GM21515 (cell line): ENCODE results near the gene S100A2.
"Not testable (repeated sequence)": the region's sequence is repeated elsewhere in the genome, so short reads cannot be mapped to it uniquely, and the experiment has no call there.

ENCODE experiments used
- ATAC-seq: cut with Tn5 transposase; IDR thresholded peaks from one replicate; pipeline ENCODE4 v1.9.1; 2021; ENCODE audit not compliant: unreplicated experiment

Gene S100A2

DNA sequence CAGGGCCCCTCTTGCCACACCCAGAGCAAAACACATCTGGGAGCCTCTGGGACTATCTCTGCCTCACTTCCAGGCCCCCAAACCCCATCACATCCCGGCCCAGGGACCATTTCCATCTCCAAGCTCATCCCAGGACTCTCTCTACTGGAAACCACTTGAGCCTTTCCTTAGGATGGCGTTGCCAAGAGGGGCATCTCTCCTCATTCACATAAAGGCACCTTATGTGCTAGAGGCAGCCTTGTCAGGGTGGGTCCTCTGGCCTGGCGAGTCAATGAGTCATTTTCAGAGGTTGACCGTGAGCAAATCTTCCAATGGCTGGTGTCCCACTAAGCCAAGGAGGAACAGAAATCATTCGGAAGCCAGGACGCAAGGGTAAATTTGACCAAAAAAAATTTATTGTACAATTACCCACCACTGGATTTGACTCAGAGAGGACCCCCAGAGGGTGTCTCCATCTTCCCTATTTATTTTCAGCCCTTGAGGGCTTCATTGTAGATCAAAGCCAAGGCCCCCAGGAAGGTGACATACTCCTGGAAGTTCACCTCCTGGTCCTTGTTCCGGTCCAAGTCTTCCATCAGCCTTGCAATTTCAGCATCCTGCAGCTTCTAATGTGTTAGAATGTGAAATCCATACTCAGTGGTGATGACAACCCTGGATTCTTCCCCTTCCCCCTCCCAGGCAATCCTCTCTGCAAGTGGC lies 31.3 kb downstream of the S100A2 start:
- no peak for ATAC-seq

DNA sequence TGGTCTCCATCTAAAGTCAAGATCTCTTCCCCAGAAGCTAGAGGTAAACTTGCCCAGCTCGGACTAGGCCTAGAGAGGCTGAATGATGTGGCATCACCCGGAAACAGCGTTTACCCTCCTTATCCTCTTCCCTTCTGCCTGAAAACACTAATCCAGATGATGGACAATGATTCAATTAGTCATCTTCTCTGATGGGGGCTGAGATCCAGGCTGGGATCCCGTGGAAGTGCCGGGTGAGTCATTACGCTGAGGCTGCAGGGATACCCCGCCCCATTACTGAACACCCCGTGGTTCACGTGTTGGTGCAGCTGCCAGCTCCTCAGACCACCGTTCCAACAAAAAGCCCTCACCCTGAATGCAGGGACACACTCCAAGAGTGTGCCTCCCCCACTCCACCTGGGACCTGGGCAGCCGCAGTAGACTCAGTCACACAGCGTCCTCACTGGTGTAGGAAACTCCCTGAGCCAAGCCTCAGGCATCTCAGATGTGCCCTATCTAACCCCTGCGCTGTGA lies 31.9 kb downstream of the S100A2 start:
- no peak for ATAC-seq

DNA sequence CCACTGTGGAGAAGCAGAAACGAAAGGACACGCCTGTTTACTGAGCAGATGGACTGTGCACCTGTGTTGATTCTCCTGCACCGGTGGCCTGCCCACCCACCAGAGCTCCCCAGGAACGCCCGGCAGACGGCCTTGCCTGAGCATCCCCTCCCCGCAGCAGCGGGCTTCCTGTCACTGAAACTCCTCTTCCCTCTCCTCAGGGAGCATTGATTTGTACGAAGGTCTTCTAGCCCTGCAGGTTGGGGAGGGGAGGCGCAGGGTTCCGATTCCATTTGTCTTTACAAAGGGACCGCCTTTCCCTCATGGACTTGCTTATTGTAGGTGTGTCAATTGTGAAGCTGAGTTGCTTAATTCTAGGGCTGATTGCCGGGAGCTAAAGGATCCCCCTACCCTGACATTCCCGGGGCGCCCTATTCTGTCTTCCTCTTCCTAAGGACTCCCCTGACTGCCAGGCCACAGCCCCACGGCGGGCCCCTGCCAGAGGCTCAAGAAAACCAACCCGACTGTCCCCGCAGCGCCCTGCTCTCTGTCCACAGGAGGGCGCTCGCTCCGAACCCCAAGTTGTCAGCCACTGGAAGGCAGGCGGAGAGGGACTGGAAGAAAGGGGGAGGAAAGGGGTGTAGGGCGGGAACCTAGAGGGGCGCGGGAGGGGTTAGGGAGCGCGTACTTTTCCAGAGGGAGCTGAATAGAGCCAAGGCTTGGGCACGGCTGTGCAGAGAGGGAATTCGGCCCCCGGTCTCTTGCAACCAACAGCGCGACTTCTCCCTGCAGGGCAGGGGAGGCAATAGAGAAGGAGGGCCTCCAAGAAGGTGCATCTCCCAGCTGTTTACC lies 32.7 kb downstream of the S100A2 start:
- no peak for ATAC-seq

DNA sequence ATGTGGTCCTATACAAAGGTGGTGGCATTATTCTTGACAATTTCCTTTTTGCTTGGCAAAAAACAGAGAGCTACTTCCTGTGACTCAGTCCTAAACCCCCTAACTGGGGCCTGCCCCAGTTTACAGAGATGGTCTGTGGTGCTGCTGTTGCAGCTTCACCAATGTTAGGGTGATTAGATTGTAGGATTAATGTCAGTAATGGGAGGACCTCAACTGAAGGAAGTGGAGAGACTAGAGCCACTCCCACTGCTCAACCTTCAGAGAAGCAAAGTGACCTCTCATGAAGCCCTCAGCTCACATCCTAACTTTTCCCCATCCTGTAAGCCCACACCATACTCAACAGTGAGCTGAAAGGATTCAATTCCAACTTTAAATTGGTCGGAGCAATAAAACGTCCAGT lies 33.5 kb downstream of the S100A2 start:
- no peak for ATAC-seq

DNA sequence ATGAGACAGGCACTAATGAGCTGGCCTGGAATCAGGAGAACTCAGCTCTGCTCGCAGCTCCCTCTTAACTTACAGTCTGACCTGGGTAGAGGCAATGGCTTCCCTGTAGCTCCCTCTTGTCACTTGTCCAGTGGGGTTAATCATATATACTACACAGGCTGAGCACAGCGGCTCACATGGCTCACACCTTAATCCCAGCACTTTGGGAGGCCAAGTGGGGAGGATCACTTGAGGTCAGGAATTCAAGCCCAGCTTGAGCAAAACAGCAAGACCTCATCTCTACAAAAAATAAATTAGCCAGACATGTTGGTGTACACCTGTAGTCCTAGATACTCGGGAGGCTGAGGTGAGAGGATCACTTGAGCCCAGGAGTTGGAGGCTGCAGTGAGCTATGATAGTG lies 34.0 kb downstream of the S100A2 start:
- ATAC-seq = no peak

DNA sequence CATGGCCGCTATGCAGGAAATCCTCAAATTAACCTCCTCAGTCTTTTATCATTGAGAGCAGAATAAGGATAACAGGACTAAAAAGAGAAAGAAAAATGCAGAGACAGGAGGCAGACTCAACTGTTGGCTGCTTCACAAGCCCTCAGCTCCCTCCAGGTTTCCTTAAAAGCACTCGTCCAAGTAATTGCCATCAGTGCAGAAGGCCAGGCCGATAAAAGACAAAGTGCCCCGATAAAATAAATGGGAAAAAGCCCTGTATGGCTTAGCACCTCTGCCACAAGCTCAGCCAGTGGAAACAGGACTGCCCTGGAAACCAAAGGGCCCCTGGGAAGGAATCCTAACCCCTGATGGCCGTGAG lies 38.0 kb downstream of the S100A2 start:
- no peak for ATAC-seq

DNA sequence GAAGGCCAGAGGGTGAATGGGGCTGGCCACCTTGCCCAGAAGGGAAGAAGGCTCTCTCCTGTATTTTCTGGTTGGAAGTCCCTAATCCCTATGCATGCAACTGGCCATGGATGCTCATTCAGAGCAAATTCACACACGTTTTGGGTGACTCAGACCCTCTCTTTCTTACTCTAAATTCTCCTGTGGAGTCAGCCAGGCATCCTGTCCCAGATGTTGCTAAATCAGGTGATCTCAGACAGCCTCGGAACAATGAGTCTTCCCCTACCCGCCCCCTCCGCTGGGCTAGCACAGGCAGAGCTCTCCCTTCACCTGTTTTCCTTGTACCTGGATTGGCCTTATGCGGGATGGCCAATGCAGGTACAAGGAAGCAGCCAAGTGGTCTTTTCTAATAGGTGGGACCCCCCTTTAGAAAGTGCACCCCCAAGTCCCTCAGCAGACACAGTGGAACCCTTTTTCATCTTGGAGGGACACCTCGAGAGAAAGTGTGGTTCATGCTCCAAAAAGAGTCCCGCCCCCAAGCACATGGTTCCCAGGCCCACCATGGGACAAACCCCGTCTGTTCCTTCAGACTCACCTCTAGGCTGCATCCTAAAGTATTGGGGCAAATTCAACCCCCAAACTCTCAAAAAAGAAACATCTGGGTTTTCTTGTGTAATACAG lies 38.5 kb downstream of the S100A2 start:
- no peak for ATAC-seq

DNA sequence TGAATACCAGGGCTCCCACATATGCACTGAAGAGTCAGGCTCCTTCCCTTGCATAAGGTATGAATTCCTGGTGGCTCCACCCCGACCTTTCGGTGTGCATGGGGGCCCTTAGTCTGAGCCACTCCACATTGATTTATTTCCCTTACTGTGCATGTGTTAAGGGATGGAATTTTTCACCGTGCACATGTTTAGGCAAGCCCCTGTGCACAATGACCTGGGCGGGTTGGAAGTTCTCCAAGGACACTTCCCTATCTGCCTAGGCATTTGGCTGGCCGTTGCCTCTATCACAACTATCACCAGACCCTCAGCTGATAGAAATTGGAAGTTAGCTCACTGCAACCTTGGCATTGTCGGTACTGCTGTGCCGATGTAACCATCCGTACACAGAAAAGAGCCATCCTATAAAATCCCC lies 39.5 kb downstream of the S100A2 start:
- ATAC-seq = no peak

DNA sequence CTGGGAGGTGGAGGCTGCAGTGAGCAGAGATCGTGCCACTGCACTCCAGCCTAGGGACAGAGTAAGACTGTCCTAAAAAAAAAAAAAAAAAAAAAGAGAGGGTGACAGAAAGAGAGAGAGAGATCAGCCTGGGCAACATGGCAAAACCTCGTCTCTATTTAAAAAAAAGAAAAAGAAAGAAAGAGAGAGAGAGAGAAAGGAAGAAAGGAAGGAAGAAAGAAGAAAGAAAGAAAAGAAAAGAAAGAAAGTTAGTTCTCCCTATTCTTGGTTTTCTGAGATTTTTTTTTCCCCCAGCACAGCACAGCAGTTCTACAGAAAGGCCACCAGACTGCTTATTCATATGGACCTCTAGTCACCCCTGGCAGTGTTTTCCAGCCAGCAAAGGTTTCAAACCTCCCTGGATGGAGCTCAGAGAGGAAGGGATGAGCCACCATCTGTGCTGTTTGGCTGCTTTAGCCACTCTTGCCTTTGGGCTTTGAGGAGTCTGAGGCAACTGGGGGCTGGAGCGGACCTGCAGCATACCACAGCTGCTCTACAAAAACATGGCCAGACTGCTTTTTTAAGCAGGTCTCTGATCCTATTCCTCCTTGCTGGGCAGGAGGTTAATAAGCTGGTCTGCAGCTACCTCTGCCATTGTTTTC lies 40.4 kb downstream of the S100A2 start:
- ATAC-seq = no peak

DNA sequence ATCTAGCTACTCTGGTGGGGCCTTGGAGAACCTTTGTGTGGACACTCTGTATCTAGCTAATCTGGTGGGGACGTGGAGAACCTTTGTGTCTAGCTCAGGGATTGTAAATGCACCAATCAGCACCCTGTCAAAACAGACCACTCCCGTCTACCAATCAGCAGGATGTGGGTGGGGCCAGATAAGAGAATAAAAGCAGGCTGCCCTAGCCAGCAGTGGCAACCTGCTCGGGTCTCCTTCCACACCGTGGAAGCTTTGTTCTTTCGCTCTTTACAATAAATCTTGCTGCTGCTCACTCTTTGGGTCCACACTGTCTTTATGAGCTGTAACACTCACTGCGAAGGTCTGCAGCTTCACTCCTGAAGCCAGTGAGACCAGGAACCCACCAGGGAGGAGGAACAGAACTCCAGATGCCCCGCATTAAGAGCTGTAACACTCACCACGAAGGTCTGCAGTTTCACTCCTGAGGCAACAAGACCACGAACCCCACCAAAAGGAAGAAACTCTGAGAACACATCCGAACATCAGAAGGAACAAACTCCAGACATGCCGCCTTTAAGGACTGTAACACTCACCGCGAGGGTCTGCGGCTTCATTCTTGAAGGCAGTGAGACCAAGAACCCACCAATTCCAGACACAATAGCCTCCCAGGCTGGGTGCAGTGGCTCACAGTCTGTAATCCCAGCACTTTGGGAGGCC lies 43.1 kb downstream of the S100A2 start:
- not testable (repeated sequence) for ATAC-seq

DNA sequence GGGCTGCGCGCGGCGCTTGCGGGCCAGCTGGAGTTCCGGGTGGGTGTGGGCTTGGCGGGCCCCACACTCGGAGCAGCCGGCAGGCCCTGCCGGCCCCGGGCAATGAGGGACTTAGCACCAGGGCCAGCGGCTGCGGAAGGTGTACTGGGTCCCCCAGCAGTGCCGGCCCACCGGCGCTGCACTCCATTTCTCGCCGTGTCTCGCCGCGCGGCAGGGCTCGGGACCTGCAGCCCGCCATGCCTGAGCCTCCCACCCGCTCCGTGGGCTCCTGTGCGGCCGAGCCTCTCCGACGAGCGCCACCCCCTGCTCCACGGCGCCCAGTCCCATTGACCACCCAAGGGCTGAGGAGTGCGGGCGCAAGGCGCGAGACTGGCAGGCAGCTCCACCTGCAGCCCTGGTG lies 43.8 kb downstream of the S100A2 start:
- ATAC-seq = not testable (repeated sequence)

DNA sequence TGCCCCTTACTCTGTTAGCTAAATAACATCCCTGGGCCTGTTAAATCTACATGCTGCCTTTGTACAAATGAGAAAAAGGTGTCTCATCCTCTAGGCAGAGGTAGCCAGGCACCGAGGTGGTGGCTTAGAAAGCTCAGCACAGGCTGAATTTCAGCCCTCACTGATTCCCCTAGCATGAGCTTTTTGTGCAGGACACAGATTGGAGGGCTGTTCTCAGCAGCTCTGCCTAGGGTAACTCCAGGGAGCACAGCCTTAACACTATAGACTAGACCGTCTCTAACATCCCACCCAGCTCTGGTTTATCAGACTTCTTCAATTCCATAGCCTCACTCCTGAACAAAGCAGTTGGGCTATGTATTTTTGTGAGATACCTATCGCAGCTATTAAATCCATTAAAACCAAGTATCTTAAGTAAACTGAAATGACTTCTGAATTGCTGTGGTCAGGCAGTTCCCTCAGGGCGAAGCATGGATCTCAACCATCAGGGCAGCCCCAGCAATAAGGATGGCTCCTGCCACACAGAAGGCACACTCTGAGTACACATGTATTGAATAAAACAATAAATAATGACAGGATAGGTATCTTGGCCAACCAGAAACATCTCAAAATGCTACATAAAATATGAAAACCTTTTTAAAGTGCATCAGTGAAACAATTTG lies 44.7 kb downstream of the S100A2 start:
- no peak for ATAC-seq

DNA sequence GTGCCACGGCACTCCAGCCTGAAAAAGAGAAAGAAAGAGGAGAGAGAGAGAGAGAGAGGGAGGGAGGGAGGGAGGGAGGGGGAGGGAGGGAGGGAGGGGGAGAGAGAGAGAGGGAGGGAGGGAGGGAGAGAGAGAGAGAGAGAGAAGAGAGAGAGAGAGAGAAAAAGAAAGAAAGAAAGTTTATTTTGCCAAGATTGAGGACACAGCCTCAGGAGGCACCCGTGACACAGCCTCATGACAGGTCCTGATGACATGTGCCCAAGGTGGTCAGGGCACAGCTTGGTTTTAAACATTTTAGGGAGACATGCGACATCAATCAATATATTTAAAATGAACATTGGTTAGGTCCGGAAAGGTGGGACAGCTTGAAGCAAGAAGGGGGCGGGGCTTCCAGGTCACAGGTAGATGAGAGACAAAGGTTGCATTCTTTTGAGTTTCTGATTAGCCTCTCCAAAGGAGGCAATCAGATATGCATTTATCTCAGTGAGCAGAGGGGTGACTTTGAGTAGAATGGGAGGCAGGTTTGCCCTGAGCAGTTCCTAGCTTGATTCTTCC lies 45.4 kb downstream of the S100A2 start:
- not testable (repeated sequence) for ATAC-seq

DNA sequence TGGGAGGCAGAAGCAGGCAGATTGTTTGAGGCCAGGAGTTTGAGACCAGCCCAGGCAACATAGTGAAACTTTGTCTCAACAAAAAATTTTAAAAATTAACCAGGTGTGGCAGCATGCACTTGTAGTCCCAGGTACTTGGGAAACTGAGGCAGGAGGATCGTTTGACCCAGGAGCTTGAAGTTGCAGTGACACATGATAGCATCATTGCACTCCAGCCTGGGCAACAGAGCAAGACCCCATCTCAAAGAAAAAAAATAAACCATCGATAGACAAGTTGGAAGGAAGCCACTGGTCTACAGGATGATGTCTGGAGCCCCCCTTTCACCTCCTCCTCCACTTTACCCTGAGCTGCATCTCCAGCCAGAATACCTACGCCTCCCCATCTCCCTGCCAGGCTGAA lies 46.4 kb downstream of the S100A2 start:
- ATAC-seq = no peak

DNA sequence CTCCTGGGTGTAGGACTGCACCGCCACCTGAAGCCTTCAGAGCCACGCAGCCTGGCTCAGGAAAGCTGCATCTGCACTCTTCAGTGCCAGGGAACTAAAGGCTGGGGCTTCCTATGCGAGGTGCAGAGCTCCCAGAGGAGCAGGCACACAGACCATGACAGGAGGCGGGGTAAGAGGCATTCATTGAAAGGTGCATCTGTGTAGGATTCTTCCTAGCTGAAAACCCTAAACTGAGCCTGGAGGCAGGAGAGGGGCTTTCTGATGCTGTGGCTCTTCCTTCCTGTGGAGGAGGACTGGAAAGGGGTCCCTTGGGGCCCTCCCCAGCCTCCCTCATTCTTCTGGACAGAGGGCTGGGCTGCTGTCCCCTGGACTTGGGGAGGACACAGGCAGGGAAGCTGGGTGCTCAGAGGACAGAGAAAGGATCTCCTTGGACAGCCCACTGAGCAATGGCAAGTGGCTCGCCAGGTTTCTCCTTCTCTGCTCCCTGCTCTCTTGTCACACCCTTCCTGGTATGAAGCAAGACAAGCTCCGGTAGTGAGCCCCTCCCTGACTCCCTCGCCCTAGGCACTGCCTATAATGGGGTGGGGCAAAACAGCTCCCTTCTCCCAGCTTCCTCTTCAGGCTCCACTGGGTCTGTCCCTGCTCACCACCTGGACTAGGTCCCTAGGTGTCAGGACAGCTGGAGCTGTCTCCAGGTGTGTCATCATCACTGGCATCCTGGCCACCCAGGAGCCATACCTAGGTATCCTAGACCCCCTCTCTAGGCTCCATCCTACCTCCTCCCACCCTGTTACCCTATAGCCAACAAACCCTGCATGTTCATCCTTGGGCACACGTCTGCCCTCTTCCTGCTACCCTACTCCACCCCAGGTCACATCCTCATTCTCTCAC lies 49.9 kb downstream of the S100A2 start:
- no peak for ATAC-seq

DNA sequence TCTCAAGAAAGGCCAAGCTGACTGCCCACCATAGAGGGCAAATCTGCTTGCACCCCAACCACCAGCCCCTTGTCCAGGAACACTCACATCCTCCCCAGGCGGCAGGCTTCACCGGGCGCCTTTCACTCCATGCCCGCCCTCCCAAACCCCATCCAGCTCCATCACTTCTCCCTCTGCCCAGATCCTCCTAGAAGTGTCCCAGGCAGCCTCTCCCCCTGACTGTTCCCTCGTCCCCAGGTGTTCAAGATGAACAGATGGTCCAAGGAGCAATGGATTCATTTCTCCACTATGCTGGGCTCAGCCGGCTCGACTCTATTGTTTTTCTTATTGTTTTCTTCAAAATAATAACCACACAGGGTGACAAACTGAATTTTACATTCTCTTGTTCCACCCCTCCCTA lies 52.0 kb downstream of the S100A2 start:
- no peak for ATAC-seq

DNA sequence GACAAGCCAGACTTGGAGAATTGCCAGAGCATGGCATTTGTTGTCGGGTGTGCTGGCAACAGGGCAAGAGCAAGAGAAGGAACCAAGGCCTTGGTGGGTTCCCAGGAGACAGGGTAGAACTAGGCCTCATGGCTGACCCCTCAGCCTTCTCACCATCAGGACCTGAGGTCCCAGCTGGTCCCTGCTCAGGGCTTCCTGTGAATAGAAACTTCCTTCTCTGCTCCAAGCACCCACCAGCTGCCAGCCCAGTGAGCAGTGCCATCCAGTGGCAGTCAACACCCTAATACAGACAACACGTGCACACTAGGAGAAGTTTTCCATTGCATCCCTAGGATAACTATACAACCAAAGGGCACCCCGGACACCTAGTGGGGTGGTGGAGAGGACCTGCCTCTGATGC lies 52.6 kb downstream of the S100A2 start:
- ATAC-seq = no peak
